Fibroblast of upper back skin (primary cell): ENCODE data around the gene PPDPF.
A peak's percentile ranks its signal among the peaks of the same experiment; 100 is the strongest.

Source experiments
- DNase-seq: peaks from one replicate; pipeline ENCODE4 v3.0.0-alpha.2; 2013

The PPDPF gene

DNA sequence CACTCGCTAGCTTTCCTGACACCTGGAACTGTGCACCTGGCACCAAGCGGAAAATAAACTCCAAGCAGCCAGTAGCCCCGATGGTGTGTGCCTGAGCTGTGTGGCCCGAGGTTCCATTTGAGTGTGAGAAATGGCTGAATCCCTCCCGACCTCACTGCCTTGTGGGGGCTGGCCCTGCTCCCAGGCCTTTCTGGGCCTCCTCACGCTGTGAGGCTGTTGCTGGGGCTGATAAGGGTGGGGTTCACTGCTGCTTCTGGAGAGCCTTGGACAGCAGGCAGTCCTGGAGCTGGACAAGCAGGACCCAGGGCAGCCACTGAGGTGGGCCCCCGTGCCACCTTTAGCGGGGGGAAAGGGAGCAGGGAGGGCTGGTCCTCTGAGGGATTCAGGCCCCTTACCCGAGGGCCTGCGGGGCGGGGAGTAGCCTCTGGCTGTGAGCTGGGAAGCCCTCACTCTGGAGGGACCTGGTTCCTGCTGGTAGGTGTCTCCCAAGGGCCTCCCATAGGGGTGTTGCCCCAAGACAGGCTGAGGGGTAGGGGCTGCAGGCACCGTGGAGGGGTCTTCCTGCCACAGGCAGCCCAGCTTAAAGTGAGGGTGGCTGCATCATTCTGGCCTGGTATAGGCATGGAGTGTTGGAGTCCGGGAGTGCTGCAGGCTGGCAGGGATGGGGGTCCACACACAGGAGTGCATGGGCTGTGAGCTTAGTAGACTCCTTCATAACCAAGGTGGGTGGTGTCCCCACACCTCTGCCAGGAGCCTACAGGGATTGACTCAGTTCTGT is 1.7 kb downstream of the PPDPF start:
- DNase-seq, result no peak

DNA sequence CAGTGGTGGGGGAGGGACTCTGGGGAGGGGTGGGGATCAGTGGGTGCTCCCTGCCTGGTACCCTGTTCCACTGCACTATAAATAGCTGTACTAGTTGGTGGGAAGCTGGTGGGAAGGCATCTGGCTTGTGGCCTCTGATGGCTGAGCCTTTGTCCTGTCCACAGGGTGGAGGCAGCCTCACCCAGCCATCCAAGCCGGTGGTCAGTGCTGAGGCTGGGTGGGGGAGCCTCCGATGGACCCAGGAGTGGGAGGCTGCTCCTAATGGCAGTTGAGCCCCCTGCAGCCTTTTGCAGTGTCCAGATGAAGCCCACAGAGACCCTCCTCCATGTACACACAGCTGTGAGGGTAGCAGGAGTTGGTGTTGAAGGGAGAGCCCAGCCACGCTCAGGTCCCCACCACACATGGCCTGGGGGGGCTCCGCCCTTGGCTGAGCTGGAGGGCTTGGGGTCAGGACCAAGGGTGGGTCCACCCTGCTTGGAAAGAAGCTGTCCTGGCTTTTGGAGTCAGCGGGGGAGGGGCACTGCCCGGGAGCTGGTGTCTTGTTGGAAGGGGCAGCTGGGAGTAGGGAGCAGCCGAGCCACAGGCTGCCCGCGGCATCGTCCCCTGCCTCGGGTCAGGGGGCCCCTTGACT is 2.5 kb downstream of the PPDPF start:
- no peak for DNase-seq

DNA sequence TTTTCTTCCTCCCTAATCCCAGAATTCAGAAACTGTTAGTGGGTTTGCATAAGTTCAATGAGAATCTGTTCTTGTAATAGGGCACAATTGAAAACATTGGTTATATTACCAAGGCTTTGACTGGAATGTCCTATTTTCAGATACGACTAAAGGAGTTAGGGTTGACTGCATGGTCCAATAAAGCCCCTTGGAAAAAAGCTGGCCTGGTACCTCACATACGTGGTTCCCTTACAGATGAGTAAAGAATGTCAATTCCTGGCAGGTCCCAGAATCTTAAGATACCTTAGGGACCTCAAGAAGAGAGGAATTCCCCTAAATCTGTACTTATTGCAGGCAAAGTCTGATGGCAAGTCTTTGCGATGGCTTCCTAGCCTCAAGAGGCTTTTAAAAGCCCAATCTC is 4.6 kb downstream of the PPDPF start:
- no peak for DNase-seq

DNA sequence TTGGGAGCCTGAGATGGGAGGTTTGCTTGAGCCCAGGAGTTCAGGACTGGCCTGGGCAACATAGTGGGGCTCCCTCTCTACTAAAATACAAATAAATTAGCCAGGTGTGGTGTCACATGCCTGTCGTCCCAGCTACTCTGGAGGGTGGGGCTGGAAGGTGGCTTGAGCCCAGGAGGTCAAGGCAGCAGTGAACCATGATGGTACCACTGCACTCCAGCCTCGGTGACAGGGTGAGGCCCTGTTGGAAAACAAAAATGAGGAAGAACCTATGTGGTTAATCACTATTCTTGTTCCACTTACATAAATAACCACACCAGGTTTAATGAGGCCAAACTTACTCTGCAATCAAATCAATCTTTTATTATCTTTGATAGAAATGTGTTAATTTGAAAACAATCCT is 5.4 kb downstream of the PPDPF start:
- no peak for DNase-seq

DNA sequence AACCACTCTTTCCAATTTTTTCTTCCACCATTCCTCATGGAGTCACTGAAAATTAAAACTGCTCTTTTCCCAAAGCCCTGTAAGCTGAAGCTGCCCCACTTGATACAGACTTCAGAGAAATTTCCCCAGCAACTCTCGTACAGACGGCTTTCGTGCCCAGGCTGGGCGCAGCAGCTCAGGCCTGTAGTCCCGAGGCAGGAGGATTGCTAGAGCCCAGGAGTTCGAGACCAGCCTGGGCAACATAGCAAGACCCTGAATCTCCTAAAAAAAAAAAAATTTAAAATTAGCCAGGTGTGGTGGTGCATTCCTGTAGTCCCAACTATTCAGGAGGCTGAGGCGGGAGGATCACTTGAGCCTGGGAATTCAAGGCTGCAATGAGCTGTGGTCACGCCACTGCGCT is 6.6 kb downstream of the PPDPF start:
- DNase-seq, result no peak

DNA sequence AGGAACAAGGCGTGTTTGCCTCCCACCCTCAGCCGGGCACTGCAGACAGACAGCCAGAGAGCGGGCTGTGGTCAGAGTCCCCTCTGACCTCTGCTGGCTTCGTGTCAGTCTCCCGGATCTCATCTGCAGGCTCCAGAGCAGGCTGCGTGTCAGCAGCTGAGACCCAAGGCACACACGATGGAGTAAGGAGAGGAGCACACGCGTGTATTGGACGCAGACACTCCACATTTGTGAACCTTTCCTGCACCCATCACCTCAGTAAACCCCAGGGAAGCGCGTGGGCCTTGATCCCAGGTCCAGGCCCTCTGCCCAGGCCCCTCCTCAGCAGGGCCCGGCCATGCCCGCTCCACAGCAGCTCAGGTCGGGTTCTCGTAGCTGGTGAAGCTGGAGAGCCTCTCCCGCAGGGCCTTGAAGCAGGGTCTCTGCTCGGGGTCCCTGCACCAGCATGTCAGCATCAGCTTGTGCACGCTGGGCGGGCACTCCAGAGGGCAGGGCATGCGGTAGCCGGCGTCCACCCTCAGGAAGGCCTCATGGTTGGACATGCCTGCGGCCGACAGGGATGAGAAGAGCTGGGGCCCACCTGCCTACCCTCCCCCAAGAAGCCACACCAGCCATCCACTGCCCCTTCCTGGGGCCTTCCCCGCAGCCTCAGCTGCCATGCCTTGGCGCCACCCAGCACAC is 8.8 kb downstream of the PPDPF start:
- no peak for DNase-seq

DNA sequence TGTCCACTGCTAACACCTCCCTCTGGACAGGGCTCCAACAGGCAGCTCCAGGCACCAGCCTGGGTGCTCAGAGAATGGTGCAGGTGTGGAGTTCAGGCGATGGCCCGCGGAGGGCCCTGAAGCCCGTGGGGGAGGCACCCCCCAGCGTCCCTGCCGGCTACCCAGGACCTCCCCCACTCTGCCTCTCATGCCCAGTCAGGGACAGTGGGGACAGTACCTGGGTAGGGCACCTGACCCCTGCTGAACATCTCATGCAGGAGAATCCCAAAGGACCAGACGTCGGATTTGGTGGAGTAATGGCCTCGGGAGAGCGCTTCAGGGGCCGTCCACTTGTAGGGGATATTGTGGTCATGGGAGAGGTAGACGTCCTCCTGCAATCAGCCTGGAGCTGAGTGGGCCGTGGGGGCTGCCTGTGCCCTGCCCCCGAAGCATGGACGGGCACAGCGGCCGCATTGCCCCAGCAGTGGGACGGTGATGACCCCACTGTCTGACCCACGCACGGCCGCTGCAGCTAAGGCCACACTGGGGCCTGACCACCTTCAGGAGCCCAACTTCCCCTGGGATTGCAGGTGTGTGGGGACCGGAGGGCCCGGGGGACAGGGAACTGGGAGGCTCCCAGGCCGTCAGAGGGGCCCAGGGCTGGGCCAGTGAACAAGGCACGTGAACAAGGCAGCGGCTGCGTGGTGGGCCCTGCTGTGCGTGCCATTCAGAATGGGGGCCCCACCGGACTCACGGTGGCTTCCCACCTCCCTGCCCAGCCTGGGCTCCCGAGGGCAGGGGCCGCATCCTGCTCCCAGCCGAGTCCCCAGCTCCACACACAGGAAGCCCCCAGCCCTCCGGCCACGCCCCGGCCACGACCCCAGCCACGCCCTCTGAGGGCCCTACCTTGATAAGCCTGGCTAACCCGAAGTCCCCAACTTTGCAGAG is 9.6 kb downstream of the PPDPF start:
- no peak for DNase-seq

DNA sequence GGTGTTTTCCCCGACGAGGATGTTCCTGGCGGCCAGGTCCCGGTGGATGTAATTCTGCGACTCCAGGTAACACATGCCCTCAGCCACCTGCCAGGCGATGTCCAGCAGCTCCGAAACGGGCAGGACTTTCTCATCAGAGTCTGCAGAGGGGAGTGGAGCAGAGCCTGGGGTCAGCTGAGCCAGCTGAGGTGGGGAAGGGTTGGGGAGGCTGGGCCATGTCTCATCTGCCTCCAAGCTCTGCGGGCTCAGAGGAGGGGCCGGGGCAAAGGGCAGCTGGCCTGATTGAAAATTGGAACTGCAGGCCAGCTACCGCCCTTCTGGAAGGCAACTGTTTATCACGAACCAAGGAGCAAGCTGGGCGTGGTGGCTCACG is 10.2 kb downstream of the PPDPF start:
- no peak for DNase-seq

DNA sequence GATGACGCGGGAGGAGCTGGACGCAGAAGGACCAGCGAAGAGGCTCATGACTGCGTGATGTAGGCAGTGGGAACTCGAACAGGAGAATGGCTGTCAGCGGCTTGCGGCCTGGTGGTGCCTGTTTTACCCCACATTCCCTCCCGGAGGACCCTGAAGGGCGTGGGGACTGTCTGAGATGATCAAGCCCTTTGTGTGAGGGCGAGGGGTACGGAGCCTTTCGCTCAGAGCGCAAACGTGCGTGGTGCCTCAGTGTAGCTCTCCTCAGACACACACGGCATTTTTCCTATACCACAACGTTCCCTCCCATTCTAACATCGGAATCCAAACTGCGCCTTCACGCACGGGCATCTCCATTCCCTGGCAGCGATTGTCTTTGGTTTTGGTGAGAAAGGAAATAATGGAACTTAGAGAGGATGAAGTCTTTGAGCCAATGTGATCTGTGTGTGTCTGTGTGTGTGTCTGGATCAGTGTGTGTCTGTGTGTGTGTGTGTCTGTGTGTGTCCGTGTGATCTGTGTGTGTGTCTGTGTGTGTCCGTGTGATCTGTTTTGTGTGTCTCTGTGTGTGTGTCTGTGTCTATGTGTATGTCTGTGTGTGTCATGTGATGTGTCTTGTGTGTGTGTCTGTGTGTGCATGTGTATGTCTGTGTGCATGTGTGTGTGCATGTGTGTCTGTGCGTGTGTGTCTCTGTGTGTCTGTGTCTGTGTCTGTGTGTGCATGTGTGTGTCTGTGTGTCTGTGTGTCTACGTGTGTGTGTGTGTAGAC is 11.3 kb downstream of the PPDPF start:
- no peak for DNase-seq

DNA sequence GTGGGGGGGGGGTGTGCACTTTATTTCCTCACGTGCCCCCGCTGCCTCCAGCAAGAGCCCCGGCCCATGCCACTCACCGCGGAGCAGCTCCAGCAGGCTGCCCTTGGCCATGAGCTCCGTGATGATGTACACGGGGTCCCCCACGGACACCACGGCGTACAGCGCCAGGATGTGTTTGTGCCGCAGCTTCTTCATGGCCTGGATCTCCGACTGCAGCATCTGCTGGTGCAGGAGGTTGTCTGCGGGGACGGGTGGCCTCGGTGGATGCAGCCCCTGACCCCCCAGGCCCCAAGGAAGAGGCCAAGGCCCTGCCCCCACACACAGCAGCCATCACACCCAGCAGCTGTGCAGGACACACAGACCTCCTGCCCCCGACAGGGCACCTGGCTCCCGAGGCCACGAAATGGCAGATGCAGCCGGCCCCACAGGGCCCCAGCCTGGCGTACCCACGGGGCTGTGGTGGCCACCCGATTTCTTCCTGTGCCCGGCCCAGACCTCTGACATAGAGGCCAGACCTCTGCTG is 11.9 kb downstream of the PPDPF start:
- no peak for DNase-seq

DNA sequence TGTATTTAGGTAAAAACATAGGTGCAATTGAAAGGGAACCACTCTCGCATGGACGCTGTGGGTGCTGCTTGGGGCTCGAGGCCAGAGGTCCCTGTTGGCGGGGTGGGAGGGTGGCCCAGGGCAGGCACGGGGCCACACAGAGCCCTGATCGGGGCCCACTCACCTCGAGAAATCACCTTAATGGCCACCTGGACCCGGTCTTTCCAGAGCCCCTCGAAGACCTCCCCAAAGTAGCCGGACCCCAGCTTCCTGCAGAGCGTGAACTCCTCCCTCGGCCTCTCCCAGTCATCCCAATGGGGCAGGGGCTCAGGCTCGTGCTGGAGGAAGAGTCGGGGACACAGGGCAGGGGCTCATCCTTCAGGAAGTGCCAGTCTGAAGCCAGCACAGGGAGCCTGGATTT is 12.8 kb downstream of the PPDPF start:
- no peak for DNase-seq

DNA sequence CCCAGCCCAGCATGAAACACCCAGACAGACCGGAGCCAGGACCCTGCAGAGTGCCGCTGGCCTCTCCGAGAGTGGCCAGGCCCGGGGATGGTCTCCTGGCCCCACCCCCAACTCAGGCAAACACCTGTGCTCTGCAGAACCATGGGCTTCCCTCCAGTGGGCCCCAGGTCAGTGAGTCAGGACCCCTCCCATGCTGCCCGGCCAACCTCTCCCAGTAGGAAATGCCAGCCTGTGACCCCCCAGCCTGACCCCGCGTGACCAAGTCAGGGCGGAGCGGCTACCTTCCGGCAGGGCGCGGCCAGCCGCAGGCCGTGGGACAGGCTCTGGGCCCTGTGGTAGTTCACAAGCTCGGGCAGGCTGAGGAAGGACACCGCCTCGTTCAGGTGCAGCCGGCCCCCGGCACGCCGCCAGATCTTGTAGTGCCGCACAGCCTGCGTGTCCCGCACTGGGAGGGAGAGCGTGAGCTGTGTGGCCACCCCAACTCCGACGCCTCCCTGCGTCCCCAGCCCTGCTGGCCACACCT is 13.4 kb downstream of the PPDPF start:
- DNase-seq, result no peak

DNA sequence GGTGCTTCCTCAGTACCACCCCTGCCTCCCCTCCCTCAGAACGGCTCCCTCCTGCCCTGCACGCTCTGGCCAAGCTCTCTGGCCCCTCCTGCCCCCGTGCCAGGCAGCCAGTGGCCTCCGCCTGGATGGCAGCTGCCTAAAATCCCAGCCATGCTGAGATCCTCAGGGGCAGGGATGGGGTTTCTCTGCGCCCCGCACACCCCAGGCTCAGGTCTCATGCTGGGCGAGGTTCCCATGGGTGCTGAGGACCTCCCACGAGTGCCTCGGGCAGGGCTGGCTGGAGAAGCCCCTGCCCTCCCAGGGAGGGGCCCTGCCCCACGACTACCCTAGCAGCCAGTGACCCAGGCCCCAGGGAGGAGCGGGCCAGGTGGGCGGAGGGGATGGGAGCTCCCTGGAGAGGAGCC is 13.9 kb downstream of the PPDPF start:
- DNase-seq, result no peak

DNA sequence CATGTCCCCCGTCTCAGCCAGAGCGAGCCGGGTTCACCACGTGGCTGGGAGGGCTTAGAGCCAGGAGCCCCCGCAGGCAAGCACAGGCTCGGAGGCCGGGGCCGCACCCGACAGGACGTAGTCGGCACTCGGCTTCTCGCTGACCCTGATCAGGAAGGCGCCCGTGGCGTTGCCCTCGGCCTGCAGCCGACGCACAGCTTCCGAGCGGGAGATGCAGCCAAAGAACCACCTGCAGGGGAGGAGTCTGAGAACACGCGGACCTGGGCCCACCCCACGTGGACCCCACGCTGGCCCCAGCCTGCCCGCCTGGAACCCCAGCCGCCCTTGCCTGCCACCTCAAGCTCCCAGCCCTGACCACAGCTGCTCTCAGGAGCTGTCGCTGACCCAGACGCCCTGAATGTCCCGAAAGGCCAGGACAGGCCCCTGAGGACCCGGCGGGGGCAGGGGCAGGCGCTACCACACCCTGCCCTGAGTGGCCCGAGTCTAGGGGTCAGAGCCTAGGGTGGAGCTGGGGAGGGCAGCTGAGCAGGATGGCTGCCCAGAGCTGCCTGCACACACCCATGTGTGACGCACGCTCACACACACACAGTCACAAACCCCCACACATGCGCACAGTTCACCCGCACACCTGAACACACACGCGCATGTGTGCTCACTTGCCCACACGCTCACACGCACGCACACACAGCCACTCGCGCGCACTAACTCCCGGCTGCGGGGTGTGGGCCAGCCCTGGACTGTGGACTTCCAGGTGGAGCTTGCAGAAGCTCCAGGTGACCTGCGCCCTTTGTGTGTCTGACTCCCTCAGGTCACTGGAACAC is 14.5 kb downstream of the PPDPF start:
- no peak for DNase-seq

DNA sequence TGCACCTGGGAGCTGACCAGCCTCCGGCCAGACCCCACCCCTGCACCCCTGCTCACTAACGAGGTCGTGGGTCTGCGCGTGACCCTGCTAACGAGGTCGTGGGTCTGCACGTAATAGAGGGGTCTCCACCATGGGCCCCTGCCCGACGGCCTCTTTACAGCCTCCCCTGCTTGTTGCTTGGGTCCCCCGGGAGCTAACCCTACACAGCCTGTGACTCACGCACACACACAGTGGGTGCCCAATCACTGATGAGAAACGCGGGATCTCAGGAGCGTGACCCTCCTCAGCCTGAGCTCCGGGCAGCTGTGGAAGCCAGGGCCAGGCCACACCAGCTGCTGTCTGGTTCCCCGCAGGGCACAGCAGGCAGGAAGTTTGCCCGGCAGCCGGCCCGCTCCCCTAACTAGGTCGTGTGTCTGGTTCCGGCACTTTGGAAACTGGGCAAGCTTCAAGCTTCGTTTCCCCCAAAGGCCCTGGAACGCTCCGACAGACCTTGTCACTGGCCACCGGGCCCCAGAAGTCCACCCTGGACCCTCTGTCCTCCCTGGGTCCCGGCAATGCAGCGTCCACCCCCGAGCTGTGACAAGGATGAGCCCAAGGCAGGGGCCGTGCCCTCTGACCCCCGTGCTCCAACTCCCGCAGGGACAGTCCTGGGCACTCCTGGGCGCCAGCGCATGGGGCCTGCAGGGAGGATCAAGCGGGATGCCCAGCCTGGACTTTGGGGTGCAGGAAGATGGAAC is 15.8 kb downstream of the PPDPF start:
- DNase-seq, result peak; percentile 36

DNA sequence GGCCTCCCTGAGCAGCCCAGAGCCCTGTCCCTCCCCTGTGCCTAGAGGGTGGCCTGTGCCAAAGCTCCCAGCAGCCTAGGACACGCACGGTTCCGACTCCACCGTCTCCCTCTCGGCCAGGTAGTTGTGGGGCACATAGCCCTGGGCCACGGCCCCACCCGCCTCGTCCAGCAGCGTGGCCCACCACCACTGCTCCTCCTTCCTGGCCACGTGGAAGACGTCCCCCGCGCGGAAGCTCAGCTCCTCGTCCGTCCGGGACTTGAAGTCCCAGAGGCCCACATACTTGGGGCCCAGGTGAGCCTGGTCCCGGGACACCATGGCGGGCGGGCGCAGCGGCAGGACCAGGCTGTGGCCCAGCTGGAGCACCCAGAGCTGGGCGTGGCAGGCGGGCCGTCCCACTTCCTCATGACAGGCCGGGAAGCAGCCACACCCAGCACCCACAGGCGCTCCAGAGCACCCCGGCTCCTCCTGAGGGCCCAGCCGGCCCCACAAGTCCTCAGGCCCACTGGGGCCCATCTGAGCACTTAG is 16.5 kb downstream of the PPDPF start, which contains the start of gene PTK6:
Gene PTK6, minus strand, starts transcription at position 380 of the 528 bp plus-strand sequence. Its CDS starts 62 bp downstream, at position 318.
- DNase-seq, result no peak

DNA sequence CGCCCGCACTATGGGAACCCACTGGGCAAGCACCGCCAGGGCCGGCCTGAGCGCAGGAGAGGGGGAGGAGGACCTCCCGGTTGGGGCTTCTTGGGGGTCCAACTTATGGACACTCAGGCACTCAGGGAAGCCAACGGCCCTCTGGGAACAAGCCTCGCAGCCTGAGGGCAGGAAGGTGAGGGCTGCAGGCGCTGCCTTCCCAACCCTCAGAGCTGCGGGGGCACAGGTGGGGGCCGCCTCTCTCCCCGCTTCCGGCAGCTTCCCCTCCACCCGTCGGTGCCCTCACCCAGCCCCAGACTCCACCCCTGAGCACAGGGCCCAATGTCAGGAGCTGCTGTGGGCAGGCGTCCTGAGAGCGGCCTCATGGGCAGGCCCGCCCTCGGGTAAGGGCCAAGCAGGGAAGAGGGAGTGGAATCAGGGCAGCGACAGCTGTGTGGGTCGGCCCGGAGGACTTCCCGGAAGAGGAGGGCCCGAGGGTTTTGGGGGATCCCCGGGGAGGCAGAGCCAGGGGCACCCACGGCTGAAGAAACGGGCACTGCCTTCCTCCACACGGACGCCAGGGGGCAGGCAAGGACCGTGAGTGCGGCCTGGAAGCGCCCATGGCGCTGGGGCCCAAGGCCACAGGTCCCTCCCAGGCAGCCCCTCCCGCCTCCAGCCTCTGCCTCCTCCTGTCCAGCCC is 17.1 kb downstream of the PPDPF start:
- peak; percentile 73 for DNase-seq

DNA sequence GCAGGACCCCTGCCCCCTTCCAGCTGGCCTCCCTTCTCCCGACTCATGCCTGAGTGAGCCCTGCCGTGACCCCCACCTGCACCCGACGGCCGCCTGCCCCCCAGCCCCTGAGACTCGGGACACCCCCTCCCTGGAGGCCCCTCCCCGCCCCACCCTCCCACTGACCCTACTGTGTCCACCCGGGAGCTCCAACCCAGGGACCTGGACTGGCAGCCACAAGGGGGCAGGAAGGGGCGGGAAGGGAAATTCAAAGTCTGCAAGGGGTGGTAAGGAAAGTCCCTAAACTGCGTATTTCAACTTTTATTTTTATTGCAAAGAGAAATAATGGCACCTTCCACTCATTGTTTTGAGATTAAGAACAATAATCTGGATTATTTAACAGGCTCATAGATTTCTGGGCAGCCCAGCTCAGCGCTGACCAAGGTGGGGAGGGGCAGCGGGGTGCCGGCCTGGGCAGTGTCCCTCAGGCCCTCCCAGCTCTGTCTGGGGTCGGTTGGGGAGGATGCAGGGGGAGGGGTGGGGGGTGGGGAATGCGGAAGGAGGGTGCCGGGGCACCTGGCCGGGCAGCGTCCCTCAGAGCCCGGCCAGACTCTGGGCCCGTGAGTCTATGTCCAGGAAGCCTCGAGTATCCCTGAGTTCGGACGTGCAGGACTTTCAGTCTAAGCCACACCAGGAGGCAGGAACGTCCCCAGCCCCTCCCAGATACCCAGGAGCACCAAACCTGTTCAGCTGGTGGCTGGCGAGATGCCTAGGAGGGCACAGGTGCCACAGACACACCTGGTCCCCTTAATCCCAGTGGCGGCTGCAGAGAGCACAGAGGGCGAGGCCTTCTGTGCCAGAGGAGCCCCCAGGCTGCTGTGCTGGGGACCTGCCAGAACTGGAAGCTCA is 17.9 kb downstream of the PPDPF start:
- no peak for DNase-seq
